Stimulated activated CD8-positive, alpha-beta memory T cell treated with anti-CD3 and anti-CD28 coated beads, Interleukin-4, amount 100 ng/mL, for 1 hour (primary cell): ENCODE data around the gene CNTROB.
"Not testable (repeated sequence)": the region's sequence is repeated elsewhere in the genome, so short reads cannot be mapped to it uniquely, and the experiment has no call there.

Experiments used
- DNase-seq, 2 donors: peaks; one replicate each; pipeline ENCODE4 v3.0.0-alpha.2; 2020; ENCODE audit warnings: low read depth in 2 of 2, low spot score in 1 of 2

The CNTROB gene

DNA sequence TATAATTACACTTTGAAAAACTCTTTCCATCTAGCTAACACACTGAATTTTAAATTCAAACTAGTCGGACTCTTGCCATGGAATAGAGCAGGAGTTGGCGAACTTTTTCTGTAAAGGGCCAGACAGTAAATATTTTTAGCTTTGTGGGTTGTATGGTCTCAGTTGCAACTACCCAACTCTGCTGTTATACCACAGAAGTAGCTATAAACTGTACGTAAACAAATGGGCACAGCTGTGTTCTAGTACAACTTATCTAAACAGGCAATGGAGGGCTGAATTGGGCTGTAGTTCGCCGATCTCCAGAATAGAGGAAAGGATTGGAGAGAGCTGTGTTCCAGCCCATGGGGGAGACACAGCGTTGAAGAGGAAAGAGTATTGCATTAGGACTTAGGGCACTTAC, 8.7 kb downstream of the CNTROB start:
- DNase-seq, result no peak

DNA sequence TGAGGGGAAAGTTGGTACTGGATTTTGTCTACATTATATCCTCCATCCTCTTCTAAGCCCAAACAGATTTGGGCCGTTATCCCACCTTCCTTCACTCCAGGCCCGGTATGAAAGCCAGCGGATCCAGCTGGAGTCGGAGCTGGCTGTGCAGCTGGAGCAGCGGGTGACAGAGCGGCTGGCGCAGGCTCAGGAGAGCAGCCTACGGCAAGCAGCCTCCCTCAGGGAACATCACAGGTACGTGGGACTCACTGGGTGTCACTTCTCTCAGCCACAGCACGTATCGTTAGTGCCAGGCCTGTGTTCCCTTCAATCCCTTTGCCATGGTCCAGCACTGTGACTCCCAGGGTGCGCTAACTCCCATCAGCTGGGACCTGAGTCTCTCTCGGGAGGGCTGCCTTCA, 11.3 kb downstream of the CNTROB start:
- no peak for DNase-seq

DNA sequence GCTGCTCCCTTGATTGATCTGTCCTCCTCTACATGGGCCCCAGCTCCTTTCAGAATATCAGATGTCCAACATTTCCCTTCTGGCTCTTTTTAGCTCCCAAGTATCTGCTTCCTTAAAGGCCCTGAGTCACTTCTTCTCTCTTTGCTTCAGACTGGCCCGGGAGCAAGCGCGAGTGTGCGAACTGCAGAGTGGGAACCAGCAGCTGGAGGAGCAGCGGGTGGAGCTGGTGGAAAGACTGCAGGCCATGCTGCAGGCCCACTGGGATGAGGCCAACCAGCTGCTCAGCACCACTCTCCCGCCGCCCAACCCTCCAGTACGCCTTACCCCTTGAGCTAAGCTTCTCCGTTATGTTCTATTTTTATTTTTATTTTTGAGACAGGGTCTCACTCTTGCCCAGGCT, 12.3 kb downstream of the CNTROB start:
- DNase-seq, result no peak

DNA sequence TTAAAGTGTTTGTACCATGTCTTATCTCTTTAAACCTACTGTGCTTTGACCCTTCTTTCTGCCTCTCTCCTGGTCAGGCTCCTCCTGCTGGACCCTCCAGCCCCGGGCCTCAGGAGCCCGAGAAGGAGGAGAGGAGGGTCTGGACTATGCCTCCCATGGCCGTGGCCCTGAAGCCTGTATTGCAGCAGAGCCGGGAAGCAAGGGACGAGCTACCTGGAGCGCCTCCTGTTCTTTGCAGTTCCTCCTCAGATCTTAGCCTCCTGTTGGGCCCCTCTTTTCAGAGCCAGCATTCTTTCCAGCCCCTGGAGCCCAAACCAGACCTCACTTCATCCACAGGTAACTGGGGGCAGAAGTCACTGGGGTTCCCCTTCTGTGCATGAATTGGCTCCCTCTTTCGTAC, 13.6 kb downstream of the CNTROB start:
- DNase-seq, result no peak

DNA sequence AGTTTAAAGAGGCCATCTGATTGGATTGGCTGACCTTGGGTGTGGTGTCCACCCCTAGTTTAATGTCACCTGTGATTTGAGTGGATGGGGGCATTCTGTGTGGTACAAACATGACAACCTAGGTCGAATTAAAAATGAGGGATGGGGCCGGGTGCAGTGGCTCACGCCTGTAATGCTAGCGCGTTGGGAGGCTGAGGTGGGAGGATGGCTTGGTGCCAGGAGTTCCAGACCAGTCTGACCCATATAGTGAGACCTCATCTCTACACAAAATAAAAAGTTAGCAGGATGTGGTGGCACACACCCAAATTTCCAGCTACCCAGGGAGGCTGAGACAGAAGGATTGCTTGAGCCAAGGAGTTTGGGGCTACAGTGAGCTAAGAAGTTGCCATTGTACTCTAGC, 14.4 kb downstream of the CNTROB start:
- DNase-seq, result no peak

DNA sequence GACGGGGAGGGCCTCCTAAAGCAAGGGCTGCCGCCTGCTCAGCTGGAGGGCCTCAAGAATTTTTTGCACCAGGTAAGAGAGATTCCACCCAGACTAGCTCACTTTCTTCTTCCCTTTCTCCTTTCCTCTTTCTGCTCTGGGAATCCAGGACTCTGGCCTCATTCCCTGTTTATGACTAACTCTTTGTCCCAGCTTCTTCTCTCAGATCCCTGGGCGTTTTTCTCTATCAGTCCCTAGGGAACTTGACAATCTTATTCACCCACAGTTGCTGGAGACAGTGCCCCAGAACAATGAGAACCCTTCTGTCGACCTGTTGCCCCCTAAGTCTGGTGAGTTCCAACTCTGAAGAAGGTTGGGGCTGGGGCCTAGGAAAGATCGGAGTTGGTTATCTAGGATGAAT, 15.6 kb downstream of the CNTROB start:
- no peak for DNase-seq

DNA sequence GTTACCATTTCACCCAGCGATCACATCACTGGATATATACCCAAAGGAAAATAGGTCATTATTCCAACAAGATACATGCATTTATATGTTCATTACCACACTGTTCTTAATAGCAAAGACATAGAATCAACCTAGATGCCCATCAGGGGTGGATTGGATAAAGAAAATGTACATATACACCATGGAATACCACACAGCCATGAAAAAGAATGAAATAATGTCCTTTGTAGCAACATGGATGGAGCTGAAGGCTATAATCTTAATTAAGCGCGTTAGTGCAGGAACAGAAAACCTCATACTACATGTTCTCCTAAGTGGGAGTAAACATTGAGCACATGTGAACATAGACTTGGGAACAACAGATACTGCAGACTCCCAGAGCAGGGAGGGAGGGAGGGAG, 18.6 kb downstream of the CNTROB start:
- no peak for DNase-seq

DNA sequence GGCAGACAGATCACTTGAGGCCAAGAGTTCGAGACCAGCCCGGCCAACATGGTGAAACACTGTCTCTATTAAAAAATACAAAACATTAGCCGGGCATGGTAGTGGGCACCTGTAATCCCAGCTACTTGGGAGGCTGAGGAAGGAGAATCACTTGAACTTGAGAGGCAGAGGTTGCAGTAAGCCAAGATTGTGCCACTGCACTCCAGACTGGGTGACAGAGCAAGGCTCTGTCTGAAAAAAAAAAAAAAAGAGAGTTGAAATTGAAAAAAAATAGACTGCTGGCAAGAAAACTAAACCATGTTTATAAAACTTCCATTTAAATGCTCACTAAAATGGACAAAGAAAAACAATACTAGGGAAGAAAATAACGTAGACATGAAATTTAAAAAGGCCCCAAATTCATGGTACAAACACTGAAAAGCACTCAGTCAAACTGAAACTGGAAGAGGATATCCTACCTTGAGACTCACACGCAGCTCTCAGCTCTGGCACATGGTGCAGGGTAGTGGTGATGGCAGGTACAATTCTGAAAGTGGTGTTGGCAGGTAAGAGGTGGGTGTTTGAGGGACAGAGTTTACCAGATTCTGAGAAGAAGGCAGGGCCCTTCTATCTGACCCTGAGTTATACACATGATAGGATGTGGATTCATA, 19.3 kb downstream of the CNTROB start:
- no peak for DNase-seq

DNA sequence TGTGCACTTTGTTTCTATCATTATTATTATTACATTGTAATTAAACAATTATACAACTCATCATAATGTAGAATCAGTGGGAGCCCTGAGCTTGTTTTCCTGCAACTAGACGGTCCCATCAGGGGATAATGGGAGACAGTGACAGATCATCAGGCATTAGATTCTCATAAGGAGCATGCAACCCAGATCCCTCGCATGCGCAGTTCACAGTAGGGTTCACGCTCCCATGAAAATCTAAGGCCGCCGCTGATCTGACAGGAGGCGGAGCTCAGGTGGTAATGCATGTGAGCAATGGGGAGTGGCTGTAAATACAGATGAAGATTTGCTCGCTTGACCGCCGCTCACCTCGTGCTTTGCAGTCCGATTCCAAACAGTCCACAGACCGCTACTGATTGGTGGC, 21.3 kb downstream of the CNTROB start:
- not testable (repeated sequence) for DNase-seq

DNA sequence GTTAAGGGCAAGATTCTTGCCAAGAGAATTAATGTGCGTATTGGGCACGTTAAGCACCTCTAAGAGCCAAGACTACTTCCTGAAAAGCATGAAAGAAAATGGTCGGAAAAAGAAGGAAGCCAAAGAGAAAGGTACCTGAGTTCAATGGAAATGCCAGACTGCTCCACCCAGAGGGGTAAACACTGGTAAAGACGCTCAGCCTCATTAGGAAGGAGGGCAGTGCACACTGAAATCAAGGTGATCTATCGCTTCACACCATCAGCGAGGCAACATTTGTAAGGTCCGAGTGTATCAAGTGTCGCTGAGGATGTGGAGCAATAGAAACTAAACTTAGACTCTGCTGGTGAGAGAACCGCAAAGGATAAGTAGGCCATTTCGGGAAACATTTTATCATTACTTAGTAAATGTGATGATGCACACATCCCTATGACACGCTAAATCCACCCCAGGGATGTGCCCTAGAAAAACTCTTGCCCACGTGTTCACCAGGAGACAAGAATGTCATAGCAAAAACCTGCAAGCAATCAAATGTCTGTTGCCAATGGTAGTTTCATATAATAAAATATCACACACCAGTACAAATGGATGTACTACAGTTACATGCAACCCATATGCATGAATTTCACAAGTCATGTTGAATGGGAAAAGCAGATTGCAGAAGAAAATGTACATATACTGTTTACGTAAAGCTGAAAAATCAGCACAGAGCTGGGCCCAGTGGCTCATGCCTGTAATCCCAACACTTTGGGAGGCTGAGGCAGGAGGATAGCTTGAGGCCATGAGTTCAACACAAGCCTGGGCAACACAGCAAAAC, 23.6 kb downstream of the CNTROB start:
- no peak for DNase-seq

DNA sequence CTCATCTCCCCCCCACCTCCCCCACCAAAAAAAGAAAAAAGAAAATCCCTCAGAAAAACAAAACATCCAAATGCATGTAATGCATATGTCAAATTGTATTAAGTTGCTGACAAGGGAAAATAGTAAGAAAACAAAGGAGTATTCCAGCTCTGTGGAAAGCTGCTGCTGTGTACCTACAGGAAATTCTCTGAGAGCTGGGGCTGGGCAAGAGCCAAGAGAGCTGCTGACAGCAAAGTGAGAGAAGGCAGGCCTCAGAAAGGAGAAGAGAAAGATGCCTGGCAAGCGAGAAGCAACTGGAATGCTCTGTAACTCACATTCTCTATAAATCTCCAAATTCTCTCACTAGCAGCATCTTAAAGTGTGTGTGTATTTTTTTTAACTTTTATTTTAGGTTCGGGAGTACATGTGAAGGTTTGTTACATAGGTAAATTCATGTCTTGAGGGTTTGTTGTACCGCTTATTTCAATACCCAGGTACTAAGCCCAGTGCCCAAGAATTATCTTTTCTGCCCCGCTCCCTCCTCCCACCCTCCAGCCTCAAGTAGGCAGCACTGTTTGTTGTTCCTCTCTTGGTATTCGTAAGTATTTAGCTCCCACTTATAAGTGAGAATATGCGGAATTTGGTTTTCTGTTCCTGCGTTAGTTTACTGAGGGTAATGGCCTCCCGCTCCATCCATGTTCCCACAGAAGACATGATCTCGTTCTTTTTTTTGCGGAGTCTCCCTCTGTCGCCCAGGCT, 24.4 kb downstream of the CNTROB start:
- DNase-seq, result no peak

DNA sequence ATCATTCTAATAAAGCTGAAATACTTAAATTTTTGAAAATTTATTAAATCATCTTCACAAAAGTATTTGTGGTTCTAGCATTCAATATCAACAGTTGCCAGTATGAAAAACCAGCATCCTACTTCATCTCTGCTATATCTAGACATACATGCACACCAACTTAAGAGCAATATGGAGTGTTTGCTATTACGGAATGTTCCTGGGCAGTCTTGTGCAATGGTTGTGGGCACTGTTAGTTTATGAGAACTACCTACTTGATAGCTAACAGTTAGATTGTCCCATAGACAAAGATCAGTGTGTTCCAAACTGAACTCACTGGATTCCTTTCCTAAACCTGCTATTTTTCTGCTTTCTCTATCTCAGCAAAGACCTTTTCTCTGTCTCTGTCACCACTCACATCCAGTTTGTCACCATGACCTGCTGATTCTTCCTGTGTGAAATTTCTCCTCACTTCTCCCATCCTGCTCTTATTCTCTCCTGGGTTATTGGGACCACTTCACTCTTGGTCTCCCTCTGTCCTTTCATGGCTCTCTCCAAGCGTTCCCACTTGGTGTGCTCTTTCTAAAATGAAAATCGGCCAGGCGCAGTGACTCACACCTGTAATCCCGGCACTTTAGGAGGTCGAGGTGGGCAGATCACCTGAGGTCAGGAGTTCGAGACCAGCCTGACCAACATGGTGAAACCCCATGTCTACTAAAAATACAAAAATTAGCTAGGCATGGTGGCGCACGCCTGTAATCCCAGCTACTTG, 27.7 kb downstream of the CNTROB start:
- no peak for DNase-seq

DNA sequence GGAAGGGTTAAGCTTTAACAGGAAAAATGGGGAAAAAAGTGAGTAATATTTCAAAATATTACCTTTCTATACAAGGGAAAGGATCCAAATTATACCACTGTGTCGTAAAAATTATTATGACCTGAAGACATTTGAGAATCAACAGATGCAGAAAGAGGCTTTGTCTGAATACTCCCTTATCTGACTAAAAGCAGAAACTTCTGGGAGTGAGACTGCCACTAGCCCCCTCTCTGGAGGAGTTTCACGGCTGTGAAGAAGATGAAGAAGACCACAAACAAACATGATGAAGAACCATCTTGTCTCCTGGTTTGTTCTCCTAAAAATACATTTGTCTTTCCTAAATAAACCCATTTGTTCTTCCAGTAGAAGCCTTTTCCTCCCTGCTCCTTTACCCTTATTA, 29.4 kb downstream of the CNTROB start:
- DNase-seq, result no peak

DNA sequence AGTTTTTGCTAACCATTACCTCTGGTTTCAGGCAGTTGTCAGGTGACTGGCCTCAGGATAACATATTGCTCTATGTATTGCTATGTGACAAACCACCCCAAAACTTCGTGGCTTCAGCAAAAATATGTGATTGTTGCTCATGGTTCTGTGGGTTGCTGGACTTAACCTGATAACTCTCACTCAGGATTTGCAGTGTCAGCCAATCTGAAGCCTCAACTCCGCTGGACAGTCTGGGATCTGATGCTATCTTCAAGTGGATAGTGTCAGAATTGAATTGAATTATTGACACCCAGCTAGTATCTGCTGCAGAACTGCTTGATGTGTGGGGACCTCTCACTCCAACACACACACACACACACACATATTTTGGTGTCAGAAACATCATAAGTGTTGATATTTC, 35.7 kb downstream of the CNTROB start:
- no peak for DNase-seq

DNA sequence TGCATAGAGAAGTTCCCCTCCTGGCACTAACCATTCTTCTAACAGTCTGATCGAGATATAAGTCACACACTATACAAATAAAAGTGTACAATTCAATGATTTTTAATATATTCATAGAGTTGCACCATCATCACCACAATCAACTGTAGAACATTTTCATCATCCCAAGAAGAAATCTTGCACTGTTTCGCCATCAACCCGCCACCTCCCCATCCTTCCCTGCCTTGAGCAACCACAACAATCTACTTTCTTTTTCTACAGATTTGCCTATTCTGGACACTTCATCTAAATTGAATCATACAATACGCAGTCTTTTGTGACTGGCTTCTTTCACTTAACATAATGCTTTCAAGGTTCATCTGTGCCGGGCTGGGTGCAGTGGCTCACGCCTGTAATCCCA, 37.4 kb downstream of the CNTROB start:
- no peak for DNase-seq

DNA sequence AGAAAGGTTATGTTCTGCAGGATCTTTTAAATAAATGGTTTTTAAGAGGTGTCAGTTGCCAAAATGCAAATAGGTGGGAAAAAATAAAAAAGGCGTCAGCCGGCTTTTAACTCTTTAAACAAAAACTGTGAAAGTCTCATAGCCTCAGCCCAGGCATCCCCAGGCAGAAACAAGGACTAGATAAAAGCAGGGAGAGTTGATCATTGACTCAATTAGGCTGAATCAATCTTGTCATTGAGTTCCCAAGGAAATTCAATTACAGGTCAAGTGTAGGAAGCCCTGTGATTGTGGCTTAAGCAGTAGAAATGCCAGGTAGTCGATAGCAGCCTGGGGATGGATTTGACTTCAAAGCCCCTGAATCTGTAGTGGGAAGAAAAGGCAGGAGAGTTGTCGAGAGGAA, 39.6 kb downstream of the CNTROB start:
- no peak for DNase-seq

DNA sequence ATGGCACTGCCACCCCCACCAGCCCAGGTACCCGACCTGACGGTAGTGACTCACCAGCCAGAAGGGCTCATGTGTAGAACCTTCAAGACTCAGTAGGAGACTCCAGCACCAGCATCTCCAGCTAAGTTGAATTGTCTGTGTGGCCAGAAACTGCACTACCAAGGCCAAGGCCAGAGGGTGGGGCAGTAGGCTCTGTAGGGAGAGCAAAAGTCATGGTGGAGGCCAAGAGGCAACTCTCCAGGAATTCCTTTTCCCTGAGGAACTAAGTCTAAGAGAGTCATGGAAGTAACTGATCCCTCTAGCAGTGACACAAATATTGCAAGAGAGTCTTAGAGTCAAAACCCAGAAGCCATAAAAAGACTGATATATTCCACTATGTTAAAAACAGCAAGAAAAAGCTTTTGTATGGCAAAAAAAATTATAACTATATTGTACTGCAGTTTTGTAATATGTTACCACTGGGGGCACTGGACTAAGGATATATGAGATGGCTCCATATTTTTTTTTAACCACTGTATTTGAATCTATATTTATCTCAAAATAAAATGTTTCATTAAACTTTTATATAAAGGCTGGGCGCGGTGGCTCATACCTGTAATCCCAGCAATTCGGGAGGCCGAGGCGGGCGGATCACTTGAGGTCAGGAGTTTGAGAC, 40.3 kb downstream of the CNTROB start:
- no peak for DNase-seq

DNA sequence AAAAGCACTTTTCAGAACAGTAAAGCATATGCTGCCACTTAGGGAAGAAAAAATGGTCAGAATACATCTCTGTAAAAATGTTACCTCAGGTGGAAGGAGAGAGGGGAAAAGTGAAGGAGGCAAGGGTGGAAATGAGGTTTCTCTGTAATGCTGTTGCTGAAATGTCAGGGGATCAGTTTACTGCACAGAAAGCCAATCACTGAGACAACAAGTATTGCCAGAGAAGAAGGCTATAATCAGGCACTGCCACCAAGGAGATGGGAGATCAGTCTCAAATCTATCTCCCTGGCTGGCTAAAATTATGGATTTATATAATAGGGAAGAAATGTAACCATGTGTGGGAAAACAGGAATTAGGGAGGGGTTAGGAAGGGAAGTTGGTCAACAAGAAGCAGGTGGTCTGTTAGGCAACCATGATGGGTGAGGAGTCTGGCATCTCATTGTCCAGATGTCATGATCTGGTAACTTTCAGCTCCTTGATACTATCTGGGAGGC, 42.7 kb downstream of the CNTROB start:
- no peak for DNase-seq

DNA sequence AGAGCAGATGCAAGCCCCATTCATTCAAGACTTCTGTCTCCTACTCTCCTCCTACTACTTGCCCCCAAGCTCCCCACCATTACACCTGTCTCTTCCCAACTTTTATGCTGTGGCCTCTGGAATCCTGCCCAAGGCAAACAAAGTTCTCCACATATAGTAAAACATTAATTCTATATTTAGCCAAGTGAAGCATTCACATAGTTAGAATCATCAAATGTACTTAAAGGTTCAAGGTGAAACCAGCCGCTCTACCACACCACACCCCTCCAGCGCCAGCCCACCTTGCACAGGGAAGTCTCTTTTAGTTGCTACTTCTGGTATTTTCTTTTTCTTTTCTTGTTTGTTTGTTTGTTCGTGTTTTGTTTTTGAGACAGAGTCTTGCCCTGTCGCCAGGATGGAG, 45.0 kb downstream of the CNTROB start:
- no peak for DNase-seq

DNA sequence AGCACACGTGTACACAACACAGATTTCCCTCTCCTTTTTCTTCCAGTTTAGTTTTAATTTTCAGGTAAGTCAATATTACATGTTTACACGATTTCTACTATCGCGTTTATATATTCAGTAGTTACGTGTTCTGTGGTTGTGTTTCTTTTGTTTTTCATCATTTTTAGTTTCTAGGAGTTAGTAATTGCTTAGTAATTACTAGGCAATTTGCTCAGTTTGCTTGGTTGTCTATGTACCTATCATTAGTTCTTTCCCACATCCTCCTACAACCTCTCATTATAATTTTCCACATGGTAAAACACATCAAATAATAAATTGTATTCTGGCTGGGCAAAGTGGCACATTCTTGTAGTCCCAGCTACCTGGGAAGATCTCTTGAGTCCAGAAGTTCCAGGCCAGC, 45.8 kb downstream of the CNTROB start:
- DNase-seq, result no peak

DNA sequence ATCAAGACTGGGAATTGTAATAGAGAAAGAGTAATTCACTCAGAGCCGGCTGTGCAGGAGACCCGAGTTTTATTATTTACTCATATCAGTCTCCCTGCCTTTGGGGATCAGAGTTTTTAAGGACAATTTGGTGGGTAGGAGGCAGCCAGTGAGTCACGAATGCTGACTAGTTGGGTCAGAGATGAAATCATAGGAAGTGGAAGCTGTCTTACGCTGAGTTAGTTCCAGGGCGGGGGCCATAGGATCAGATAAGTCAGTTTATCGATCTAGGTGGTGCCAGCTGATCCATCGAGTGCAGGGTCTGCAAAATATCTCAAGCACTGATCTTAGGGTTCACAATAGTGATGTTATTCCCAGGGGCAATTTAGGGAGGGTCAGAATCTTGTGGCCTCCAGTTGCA, 50.2 kb downstream of the CNTROB start:
- no peak for DNase-seq
